ENCODE measurements around the gene KNCN.

GRCh38 chr1:46545784-46546183 is 5.7 kb downstream of the KNCN start:
- TF ChIP-seq MAX (CRISPR knock-in tag; IDR thresholded peaks at IDR 0.05) (no peak), TEAD4 (CRISPR knock-in tag; IDR thresholded peaks at IDR 0.05) (no peak)

Measured in WTC11 (cell line).